ENCODE results near the gene SGK1. TPM values are rescaled to one million over a fixed set of nuclear protein-coding genes. Genes with fewer than 3 reads are reported as not detected.

Gene SGK1
- polyA plus RNA-seq, 2 of the 4 experiments (the other 2 are of a cell fraction): 41.3 to 131 TPM

DNA sequence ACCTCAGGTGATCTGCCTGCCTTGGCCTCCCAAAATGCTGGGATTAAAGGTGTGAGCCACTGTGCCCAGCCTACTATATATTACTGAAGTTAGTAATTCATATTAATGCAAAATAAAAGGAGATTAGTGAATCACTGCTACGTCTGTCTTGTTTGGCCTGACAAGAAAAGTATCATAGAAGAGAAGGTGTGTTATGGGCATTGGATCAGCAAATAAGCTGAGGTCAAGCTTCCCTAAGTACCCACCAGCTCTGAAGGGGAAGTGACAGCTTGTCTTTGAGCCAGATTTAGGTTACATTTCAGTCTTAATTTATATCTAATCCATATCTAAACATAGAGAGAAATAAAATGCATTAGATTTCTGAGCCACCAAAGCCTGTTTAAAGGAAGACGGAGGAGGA, 7.1 kb downstream of the SGK1 start:
- CTCF ChIA-PET: no interaction called here
- FAIRE-seq: no peak
- WGBS (ENCODE audit: missing lambda C conversion rate): 90% methylated on average over 2 of the region's 2 CpGs

DNA sequence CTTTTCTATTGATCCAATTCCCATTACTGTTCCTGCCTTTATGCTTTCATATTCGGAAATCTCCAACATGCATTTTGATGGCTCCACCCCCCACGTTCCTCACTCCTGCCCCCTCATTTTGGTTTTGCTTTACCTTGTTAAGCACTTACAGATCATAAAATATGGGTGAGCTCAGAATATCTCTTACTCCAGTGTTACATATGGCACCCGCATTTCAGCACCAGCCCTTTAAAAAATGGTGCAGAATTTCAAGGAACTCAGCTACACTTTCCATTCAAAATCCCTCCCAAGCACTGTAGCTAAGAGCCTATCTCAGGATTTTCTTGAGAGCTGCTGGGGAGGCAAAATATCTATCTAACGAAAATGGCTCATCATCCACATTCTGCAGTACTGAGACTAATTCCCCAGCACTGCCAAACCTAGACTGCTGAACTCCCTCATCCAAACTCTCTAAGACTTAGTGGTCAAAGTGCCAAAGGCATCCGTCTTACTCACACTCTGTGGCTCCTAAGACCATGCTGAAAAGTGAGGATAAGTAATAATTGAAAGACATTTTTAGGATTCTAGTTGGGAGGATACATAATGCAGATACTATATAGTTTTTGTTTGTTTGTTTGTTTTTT, 7.8 kb downstream of the SGK1 start:
- H3K27ac ChIP-seq: no peak overlapping the region
- H3K4me3 ChIP-seq: no peak overlapping the region
- no peak overlapping the region for H3K4me2 ChIP-seq
- no peaks in the 10 kb centered on the region for H3K4me1 ChIP-seq
- H3K9me3 ChIP-seq: no peaks in the 10 kb centered on the region
- FAIRE-seq: no peak
- no peak for ATAC-seq
- 69% methylated on average over 5 of the region's 5 CpGs for WGBS (ENCODE audit: missing lambda C conversion rate)
- DNase-seq (ENCODE audit: low read depth in 1 of 2, low spot score in 1 of 2): no peak
- TF ChIP-seq HOXB13 (CRISPR knock-in tag; IDR thresholded peaks at IDR 0.05; ENCODE audit: low read depth) (no peak), FOSL2 (IDR thresholded peaks at IDR 0.05) (no peak), FOSL2 (CRISPR knock-in tag; IDR thresholded peaks at IDR 0.05) (no peak), KDM5A (IDR thresholded peaks at IDR 0.05) (no peak), GATA3 (IDR thresholded peaks at IDR 0.05; ENCODE audit: borderline replicate concordance) (no peak), EHMT2 (IDR thresholded peaks at IDR 0.05; ENCODE audit: low read depth) (no peak), SMC3 (IDR thresholded peaks at IDR 0.05) (no peak), EP300 (IDR thresholded peaks at IDR 0.05) (no peak), ZC3H11A (IDR thresholded peaks at IDR 0.05) (no peak), TFCP2L1 (CRISPR knock-in tag; IDR thresholded peaks at IDR 0.05) (no peak), PHF8 (IDR thresholded peaks at IDR 0.05; ENCODE audit: borderline replicate concordance, low read depth) (no peak), FOXS1 (CRISPR knock-in tag; IDR thresholded peaks at IDR 0.05) (no peak), CHD4 (IDR thresholded peaks at IDR 0.05; ENCODE audit: borderline replicate concordance) (no peak)
- TF ChIP-seq, protein P1, sequence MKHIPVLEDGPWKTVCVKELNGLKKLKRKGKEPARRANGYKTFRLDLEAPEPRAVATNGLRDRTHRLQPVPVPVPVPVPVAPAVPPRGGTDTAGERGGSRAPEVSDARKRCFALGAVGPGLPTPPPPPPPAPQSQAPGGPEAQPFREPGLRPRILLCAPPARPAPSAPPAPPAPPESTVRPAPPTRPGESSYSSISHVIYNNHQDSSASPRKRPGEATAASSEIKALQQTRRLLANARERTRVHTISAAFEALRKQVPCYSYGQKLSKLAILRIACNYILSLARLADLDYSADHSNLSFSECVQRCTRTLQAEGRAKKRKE (CRISPR knock-in tag; IDR thresholded peaks at IDR 0.05; ENCODE audit: low read depth): no peak
- TF ChIP-seq, protein P2, sequence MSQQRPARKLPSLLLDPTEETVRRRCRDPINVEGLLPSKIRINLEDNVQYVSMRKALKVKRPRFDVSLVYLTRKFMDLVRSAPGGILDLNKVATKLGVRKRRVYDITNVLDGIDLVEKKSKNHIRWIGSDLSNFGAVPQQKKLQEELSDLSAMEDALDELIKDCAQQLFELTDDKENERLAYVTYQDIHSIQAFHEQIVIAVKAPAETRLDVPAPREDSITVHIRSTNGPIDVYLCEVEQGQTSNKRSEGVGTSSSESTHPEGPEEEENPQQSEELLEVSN (IDR thresholded peaks at IDR 0.05; ENCODE audit: borderline replicate concordance, low read depth): no peak
- TF ChIP-seq, protein P3, sequence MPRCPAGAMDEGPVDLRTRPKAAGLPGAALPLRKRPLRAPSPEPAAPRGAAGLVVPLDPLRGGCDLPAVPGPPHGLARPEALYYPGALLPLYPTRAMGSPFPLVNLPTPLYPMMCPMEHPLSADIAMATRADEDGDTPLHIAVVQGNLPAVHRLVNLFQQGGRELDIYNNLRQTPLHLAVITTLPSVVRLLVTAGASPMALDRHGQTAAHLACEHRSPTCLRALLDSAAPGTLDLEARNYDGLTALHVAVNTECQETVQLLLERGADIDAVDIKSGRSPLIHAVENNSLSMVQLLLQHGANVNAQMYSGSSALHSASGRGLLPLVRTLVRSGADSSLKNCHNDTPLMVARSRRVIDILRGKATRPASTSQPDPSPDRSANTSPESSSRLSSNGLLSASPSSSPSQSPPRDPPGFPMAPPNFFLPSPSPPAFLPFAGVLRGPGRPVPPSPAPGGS (IDR thresholded peaks at IDR 0.05): no peak
- TF ChIP-seq, protein P4, sequence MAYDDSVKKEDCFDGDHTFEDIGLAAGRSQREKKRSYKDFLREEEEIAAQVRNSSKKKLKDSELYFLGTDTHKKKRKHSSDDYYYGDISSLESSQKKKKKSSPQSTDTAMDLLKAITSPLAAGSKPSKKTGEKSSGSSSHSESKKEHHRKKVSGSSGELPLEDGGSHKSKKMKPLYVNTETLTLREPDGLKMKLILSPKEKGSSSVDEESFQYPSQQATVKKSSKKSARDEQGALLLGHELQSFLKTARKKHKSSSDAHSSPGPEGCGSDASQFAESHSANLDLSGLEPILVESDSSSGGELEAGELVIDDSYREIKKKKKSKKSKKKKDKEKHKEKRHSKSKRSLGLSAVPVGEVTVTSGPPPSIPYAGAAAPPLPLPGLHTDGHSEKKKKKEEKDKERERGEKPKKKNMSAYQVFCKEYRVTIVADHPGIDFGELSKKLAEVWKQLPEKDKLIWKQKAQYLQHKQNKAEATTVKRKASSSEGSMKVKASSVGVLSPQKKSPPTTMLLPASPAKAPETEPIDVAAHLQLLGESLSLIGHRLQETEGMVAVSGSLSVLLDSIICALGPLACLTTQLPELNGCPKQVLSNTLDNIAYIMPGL (CRISPR knock-in tag; IDR thresholded peaks at IDR 0.05; ENCODE audit: borderline replicate concordance): no peak
- TF ChIP-seq, protein P5, sequence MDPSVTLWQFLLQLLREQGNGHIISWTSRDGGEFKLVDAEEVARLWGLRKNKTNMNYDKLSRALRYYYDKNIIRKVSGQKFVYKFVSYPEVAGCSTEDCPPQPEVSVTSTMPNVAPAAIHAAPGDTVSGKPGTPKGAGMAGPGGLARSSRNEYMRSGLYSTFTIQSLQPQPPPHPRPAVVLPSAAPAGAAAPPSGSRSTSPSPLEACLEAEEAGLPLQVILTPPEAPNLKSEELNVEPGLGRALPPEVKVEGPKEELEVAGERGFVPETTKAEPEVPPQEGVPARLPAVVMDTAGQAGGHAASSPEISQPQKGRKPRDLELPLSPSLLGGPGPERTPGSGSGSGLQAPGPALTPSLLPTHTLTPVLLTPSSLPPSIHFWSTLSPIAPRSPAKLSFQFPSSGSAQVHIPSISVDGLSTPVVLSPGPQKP (IDR thresholded peaks at IDR 0.05; ENCODE audit: low read depth, low read length): no peak
- TF ChIP-seq, protein P6, sequence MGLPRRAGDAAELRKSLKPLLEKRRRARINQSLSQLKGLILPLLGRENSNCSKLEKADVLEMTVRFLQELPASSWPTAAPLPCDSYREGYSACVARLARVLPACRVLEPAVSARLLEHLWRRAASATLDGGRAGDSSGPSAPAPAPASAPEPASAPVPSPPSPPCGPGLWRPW (IDR thresholded peaks at IDR 0.05): no peak
- CTCF ChIA-PET: no interaction called here
- POLR2A ChIA-PET: no interaction called here

More for the DNA sequence above, 7.1 kb downstream of the SGK1 start:
- no peak for ATAC-seq
- no peak overlapping the region for H3K4me3 ChIP-seq
- no peak overlapping the region for H3K27ac ChIP-seq
- no peak for DNase-seq (ENCODE audit: low read depth in 1 of 2, low spot score in 1 of 2)
- POLR2A ChIA-PET: no interaction called here
- H3K9me3 ChIP-seq: no peaks in the 10 kb centered on the region
- TF ChIP-seq RARB (CRISPR knock-in tag; IDR thresholded peaks at IDR 0.05) (no peak), RNF2 (IDR thresholded peaks at IDR 0.05; ENCODE audit: borderline replicate concordance, low read depth) (no peak), FOSB (CRISPR knock-in tag; IDR thresholded peaks at IDR 0.05) (no peak), ZNF302 (CRISPR knock-in tag; IDR thresholded peaks at IDR 0.05) (no peak), FOXS1 (CRISPR knock-in tag; IDR thresholded peaks at IDR 0.05) (no peak), JUNB (IDR thresholded peaks at IDR 0.05) (no peak), TFCP2L1 (CRISPR knock-in tag; IDR thresholded peaks at IDR 0.05) (no peak), CHD2 (IDR thresholded peaks at IDR 0.05; ENCODE audit: low read length, partially characterized antibody) (no peak), CBX8 (IDR thresholded peaks at IDR 0.05) (no peak), EHMT2 (IDR thresholded peaks at IDR 0.05; ENCODE audit: low read depth) (no peak), NPAS2 (CRISPR knock-in tag; IDR thresholded peaks at IDR 0.05; ENCODE audit: borderline replicate concordance) (no peak), JUN (IDR thresholded peaks at IDR 0.05) (no peak), POLR2AphosphoS2 (conservative IDR thresholded peaks at IDR 0.05; ENCODE audit: low read length) (no peak), ZSCAN20 (CRISPR knock-in tag; IDR thresholded peaks at IDR 0.05) (no peak), NR3C1 (IDR thresholded peaks at IDR 0.05) (no peak), EHF (CRISPR knock-in tag; IDR thresholded peaks at IDR 0.05) (no peak), PHF8 (IDR thresholded peaks at IDR 0.05; ENCODE audit: borderline replicate concordance, low read depth) (no peak)
- TF ChIP-seq, protein P6 (IDR thresholded peaks at IDR 0.05): no peak
- TF ChIP-seq, protein P7, sequence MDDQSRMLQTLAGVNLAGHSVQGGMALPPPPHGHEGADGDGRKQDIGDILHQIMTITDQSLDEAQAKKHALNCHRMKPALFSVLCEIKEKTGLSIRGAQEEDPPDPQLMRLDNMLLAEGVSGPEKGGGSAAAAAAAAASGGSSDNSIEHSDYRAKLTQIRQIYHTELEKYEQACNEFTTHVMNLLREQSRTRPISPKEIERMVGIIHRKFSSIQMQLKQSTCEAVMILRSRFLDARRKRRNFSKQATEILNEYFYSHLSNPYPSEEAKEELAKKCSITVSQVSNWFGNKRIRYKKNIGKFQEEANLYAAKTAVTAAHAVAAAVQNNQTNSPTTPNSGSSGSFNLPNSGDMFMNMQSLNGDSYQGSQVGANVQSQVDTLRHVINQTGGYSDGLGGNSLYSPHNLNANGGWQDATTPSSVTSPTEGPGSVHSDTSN (IDR thresholded peaks at IDR 0.05): no peak
- no peak overlapping the region for H3K4me2 ChIP-seq
- H3K4me1 ChIP-seq: no peaks in the 10 kb centered on the region
